H1 (cell line): ENCODE measurements around the gene APP. TPM values are rescaled to one million over a fixed set of nuclear protein-coding genes. Genes with fewer than 3 reads are reported as not detected.

Source experiments
- CTCF ChIA-PET: fragments of 300-600 bp; sonication (Branson Sonifier 250); formaldehyde crosslinking; loops from one replicate; lab custom pipeline; 2021; ENCODE audit not compliant: partially characterized antibody; lab: Charles Lee
- POLR2A ChIA-PET: fragments of 300-600 bp; sonication (Branson Sonifier 250); formaldehyde crosslinking; loops from one replicate; lab custom pipeline; 2021; ENCODE audit warnings: inconsistent platforms; ENCODE audit not compliant: partially characterized antibody; lab: Charles Lee
- DNase-seq, 2 experiments: peaks; one replicate each; pipeline versions ENCODE4 v3.0.0 to v3.0.0-alpha.2; 2010 to 2022; ENCODE audit warnings: low spot score in 2 of 2, low read depth in 1 of 2, mixed read lengths in 1 of 2
- FAIRE-seq: peaks from 2 replicates; lab custom pipeline; 2011; peaks lifted over from hg19 to GRCh38; lab: Jason Lieb, UNC
- H2AFZ ChIP-seq: 2 replicates; pipeline ENCODE4 v1.8.1; 2012; ENCODE audit warnings: low read length, inconsistent platforms
- H2AK5ac ChIP-seq: 2 replicates; pipeline ENCODE4 v1.6.1; 2013; ENCODE audit warnings: low read depth, low read length
- H2BK120ac ChIP-seq: replicated peaks from 2 replicates; pipeline ENCODE3; 2013; ENCODE audit warnings: low read depth, low read length, inconsistent platforms
- H2BK12ac ChIP-seq: 2 replicates; pipeline ENCODE4 v1.6.1; 2013; ENCODE audit warnings: low read depth, low read length
- H2BK15ac ChIP-seq: 2 replicates; pipeline ENCODE4 v1.6.1; 2013; ENCODE audit warnings: low read length
- H2BK20ac ChIP-seq: 2 replicates; pipeline ENCODE4 v1.6.1; 2013; ENCODE audit warnings: low read length
- H2BK5ac ChIP-seq: 2 replicates; pipeline ENCODE4 v1.6.1; 2013; ENCODE audit warnings: low read depth, low read length
- H3K14ac ChIP-seq: 2 replicates; pipeline ENCODE4 v1.6.1; 2013; ENCODE audit warnings: inconsistent platforms; ENCODE audit not compliant: insufficient read length
- H3K18ac ChIP-seq: 2 replicates; pipeline ENCODE4 v1.6.1; 2013; ENCODE audit warnings: low read length; ENCODE audit errors: extremely low read depth
- H3K23ac ChIP-seq: 2 replicates; pipeline ENCODE4 v1.6.1; 2013; ENCODE audit warnings: inconsistent platforms; ENCODE audit not compliant: insufficient read length
- H3K23me2 ChIP-seq: 2 replicates; pipeline ENCODE4 v1.6.1; 2013; ENCODE audit warnings: low read depth, low read length
- H3K27ac ChIP-seq: 2 replicates; pipeline ENCODE4 v1.6.1; 2011; ENCODE audit warnings: low read depth, low read length, inconsistent platforms
- H3K27me3 ChIP-seq, 4 experiments: replicated peaks in 1 of 4; 1 replicate in 1 of 4; 2 replicates in 3 of 4; pipeline versions ENCODE4 v1.6.1 to v1.8.1; 2011 to 2013; ENCODE audit warnings: low read length in 3 of 4, mild to moderate bottlenecking in 3 of 4, inconsistent platforms in 2 of 4, mixed read lengths in 2 of 4, moderate library complexity in 1 of 4; ENCODE audit not compliant: control insufficient read depth in 3 of 4, insufficient read depth in 3 of 4; ENCODE audit errors: extremely low read depth in 1 of 4
- H3K36me3 ChIP-seq, 4 experiments: 2 replicates each; pipeline versions ENCODE4 v1.6.1 to v1.8.1; 2011 to 2013; ENCODE audit warnings: mild to moderate bottlenecking in 4 of 4, low read length in 3 of 4, moderate library complexity in 2 of 4, control low read depth in 1 of 4, inconsistent platforms in 1 of 4; ENCODE audit not compliant: insufficient read depth in 4 of 4, control insufficient read depth in 2 of 4
- H3K4ac ChIP-seq: replicated peaks from 2 replicates; pipeline ENCODE3; 2013; ENCODE audit warnings: low read length, low read depth, mixed read lengths, inconsistent platforms; ENCODE audit not compliant: insufficient read length
- H3K4me1 ChIP-seq, 4 experiments: replicated peaks in 1 of 4; 1 replicate in 1 of 4; 2 replicates in 3 of 4; pipeline versions ENCODE4 v1.6.1 to v1.8.1; 2011 to 2013; ENCODE audit warnings: low read length in 3 of 4, inconsistent platforms in 2 of 4, mixed read lengths in 1 of 4; ENCODE audit not compliant: insufficient read depth in 4 of 4, control insufficient read depth in 3 of 4
- H3K4me2 ChIP-seq, 2 experiments: 2 replicates each; pipeline versions ENCODE4 v1.6.1 to v1.8.1; 2011 to 2013; ENCODE audit warnings: low read depth in 2 of 2, low read length in 2 of 2, control low read depth in 1 of 2, inconsistent platforms in 1 of 2, mild to moderate bottlenecking in 1 of 2; ENCODE audit not compliant: insufficient read depth in 1 of 2
- H3K4me3 ChIP-seq, 4 experiments: fragments of 200-600, 300-600 bp in 1 of 4; sonication (generic), shearing (Covaris generic), sonication (Bioruptor Twin) in 1 of 4; 2 replicates each; pipeline versions ENCODE4 v1.5.1 to v1.8.1; 2011 to 2016; ENCODE audit warnings: low read length in 4 of 4, low read depth in 3 of 4, control low read depth in 2 of 4, inconsistent platforms in 2 of 4, mild to moderate bottlenecking in 2 of 4, mixed read lengths in 1 of 4, moderate library complexity in 1 of 4; ENCODE audit not compliant: insufficient read depth in 2 of 4; ENCODE audit errors: extremely low read depth in 1 of 4
- H3K56ac ChIP-seq: replicated peaks from 2 replicates; pipeline ENCODE3; 2013; ENCODE audit warnings: low read depth, mild to moderate bottlenecking, mixed read lengths, low read length, inconsistent platforms; ENCODE audit not compliant: insufficient read length
- H3K79me1 ChIP-seq: 2 replicates; pipeline ENCODE4 v1.6.1; 2013; ENCODE audit warnings: low read depth, low read length, control low read depth
- H3K79me2 ChIP-seq, 2 experiments: 2 replicates each; pipeline versions ENCODE4 v1.6.1 to v1.8.1; 2012 to 2013; ENCODE audit warnings: low read length in 2 of 2, mild to moderate bottlenecking in 2 of 2, inconsistent platforms in 1 of 2; ENCODE audit not compliant: insufficient read depth in 2 of 2, control insufficient read depth in 1 of 2
- H3K9ac ChIP-seq, 4 experiments: replicated peaks in 1 of 4; 1 replicate in 1 of 4; 2 replicates in 3 of 4; pipeline versions ENCODE4 v1.6.1 to v1.8.1; 2011 to 2013; ENCODE audit warnings: low read depth in 3 of 4, low read length in 3 of 4, control low read depth in 2 of 4, mild to moderate bottlenecking in 2 of 4, moderate library complexity in 2 of 4, inconsistent platforms in 1 of 4; ENCODE audit errors: extremely low read depth in 1 of 4
- H3K9me3 ChIP-seq, 2 experiments: 2 replicates each; pipeline versions ENCODE4 v1.6.1 to v1.8.1; 2012 to 2013; ENCODE audit warnings: mild to moderate bottlenecking in 2 of 2, moderate library complexity in 2 of 2, control low read depth in 1 of 2, inconsistent platforms in 1 of 2, low read depth in 1 of 2, low read length in 1 of 2, mixed read lengths in 1 of 2; ENCODE audit not compliant: insufficient read depth in 2 of 2
- H4K20me1 ChIP-seq, 2 experiments: replicated peaks in 1 of 2; 2 replicates each; pipeline versions ENCODE3 to v1.8.1; 2011 to 2013; ENCODE audit warnings: inconsistent platforms in 2 of 2, low read length in 2 of 2, mild to moderate bottlenecking in 1 of 2; ENCODE audit not compliant: insufficient read depth in 2 of 2, control insufficient read depth in 1 of 2
- H4K5ac ChIP-seq: 2 replicates; pipeline ENCODE4 v1.6.1; 2013; ENCODE audit warnings: low read length, low read depth, mixed read lengths, inconsistent platforms; ENCODE audit not compliant: insufficient read length
- H4K8ac ChIP-seq: 2 replicates; pipeline ENCODE4 v1.8.0; 2013; ENCODE audit warnings: mild to moderate bottlenecking, moderate library complexity, low read length, inconsistent platforms; ENCODE audit not compliant: insufficient read depth; ENCODE audit errors: extremely low read depth
- H4K91ac ChIP-seq: replicated peaks from 2 replicates; pipeline ENCODE3; 2013; ENCODE audit warnings: low read length, mixed read lengths, inconsistent platforms; ENCODE audit not compliant: insufficient read length
- BRCA1 ChIP-seq: IDR thresholded peaks from 2 replicates; pipeline ENCODE4 v1.6.1; 2012; ENCODE audit warnings: low read depth, low read length, improper control_type of control experiment
- EGR1 ChIP-seq: IDR thresholded peaks from 2 replicates; pipeline ENCODE4 v1.6.1; 2011; ENCODE audit warnings: low read depth, low read length, borderline replicate concordance
- GTF2F1 ChIP-seq: IDR thresholded peaks from 2 replicates; pipeline ENCODE4 v1.6.1; 2012; ENCODE audit warnings: low read depth, low read length, improper control_type of control experiment, borderline replicate concordance
- JUN ChIP-seq: IDR thresholded peaks from 2 replicates; pipeline ENCODE4 v1.6.1; 2011; ENCODE audit warnings: low read depth, mild to moderate bottlenecking, improper control_type of control experiment, low read length
- KDM5A ChIP-seq: fragments of 200-600 bp; IDR thresholded peaks from 2 replicates; pipeline ENCODE4 v1.7.1; 2012; ENCODE audit warnings: mild to moderate bottlenecking, low read length, inconsistent platforms, mixed read lengths
- NRF1 ChIP-seq: IDR thresholded peaks from 2 replicates; pipeline ENCODE4 v1.6.1; 2011; ENCODE audit warnings: mild to moderate bottlenecking, low read depth, low read length, improper control_type of control experiment
- POLR2AphosphoS5 ChIP-seq: IDR thresholded peaks from 2 replicates; pipeline ENCODE4 v1.6.1; 2011; ENCODE audit warnings: low read depth, low read length
- RFX5 ChIP-seq: IDR thresholded peaks from 2 replicates; pipeline ENCODE4 v1.6.1; 2011; ENCODE audit warnings: low read depth, low read length, improper control_type of control experiment, borderline replicate concordance
- RXRA ChIP-seq: IDR thresholded peaks from 2 replicates; pipeline ENCODE4 v1.6.1; 2011; ENCODE audit warnings: low read depth, mild to moderate bottlenecking, low read length, moderate library complexity; ENCODE audit not compliant: insufficient read depth
- TAF1 ChIP-seq: IDR thresholded peaks from 2 replicates; pipeline ENCODE4 v1.6.1; 2011; ENCODE audit warnings: mild to moderate bottlenecking, low read depth, low read length
- WGBS, 2 experiments: shearing (Covaris generic) in 1 of 2; methylation state at CpG; one replicate each; pipeline versions ENCODE4 v1.1.6 to v1.1.7; 2013 to 2015; ENCODE audit warnings: low lambda C conversion rate in 2 of 2, mixed read lengths in 2 of 2, inconsistent platforms in 1 of 2, low coverage in 1 of 2, missing lambda C conversion rate in 1 of 2; ENCODE audit not compliant: insufficient replicate concordance in 2 of 2, insufficient coverage in 1 of 2, insufficient read length in 1 of 2; ENCODE audit errors: extremely low coverage in 1 of 2, missing lambda C conversion rate in 1 of 2; 5-methylcytosine and 5-hydroxymethylcytosine counted together
- polyA plus RNA-seq, 7 experiments: library from polyadenylated mRNA; depleted of rRNA in 3 of 7; stranded (reverse) in 5 of 7; unstranded in 2 of 7; fragments of >200 nt in 5 of 7; fragments of 200-250 nt in 2 of 7; gene quantifications; 1 replicate in 5 of 7; 2 replicates in 1 of 7; 4 replicates in 1 of 7; pipeline versions ENCODE4 v1.2.1 to v1.2.3, GENCODE V29; 2011 to 2013; ENCODE audit warnings: missing spikeins in 2 of 7, mixed read lengths in 2 of 7
- total RNA-seq: library from RNA; stranded (reverse); fragmentation: NEBNext Ultra II Directional; extraction: Animal tissue kit (Norgen Biotek cat#: 25700); gene quantifications from 2 replicates; pipeline ENCODE4 v1.2.1, GENCODE V29; 2021
- TF ChIP-seq, protein P1 (sequence below), 3 experiments: IDR thresholded peaks; 1 replicate in 2 of 3; 2 replicates in 1 of 3; pipeline versions ENCODE4 v1.5.1 to v1.6.1; 2011; ENCODE audit warnings: low read length in 3 of 3, mild to moderate bottlenecking in 3 of 3, inconsistent platforms in 2 of 3, low read depth in 1 of 3, moderate library complexity in 1 of 3; ENCODE audit not compliant: insufficient read depth in 1 of 3; ENCODE audit errors: control extremely low read depth in 1 of 3
- TF ChIP-seq, protein P2 (sequence below): IDR thresholded peaks from 2 replicates; pipeline ENCODE4 v1.6.1; 2011; ENCODE audit warnings: low read depth, mild to moderate bottlenecking, low read length; ENCODE audit not compliant: insufficient read depth

Gene APP
- total and polyA plus RNA-seq, 2 of the 8 experiments (the other 6 are each of a cell fraction or from before 2014, with no cell fraction given) = 375 to 551 TPM

DNA sequence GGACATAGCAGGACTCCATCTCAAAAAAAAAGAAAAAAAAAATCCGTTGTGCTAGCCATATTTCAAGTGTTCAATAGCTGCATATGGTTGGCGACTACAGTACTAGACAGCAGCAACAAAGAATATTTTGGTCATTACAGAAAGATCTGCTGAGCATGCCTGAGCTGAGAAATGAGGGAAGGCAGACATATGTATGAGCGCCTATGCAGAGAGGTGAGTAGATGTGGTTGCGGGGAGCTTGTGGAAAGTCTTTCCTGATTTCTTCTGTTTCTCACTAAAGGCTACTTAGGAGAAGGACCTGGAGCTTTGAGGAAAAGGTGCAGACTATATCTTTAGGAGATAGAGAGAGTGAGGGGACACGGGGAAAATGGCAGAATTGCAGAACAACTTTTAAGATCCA, 21.0 kb upstream of the APP start:
- Histone ChIP-seq H3K4me1 (no peaks in the 10 kb centered on the region), H4K20me1 (no peaks in the 10 kb centered on the region), H3K4ac (no peak overlapping the region), H2AFZ (no peak overlapping the region), H3K27me3 (no peaks in the 10 kb centered on the region), H3K27ac (no peak overlapping the region), H2BK12ac (no peak overlapping the region), H3K18ac (no peak overlapping the region), H3K9me3 (no peaks in the 10 kb centered on the region), H3K4me2 (no peak overlapping the region), H4K91ac (no peak overlapping the region), H3K14ac (no peak overlapping the region), H3K79me1 (no peaks in the 10 kb centered on the region), H2AK5ac (no peak overlapping the region), H4K5ac (no peak overlapping the region), H3K23ac (no peak overlapping the region), H3K4me3 (no peak overlapping the region), H2BK120ac (no peak overlapping the region), H3K79me2 (no peaks in the 10 kb centered on the region), H3K36me3 (no peaks in the 10 kb centered on the region), H4K8ac (no peak overlapping the region), H3K56ac (no peak overlapping the region), H2BK15ac (no peak overlapping the region), H2BK5ac (no peak overlapping the region), H2BK20ac (no peak overlapping the region), H3K23me2 (no peaks in the 10 kb centered on the region; the same call in 1 of the 2 replicates), H3K9ac (no peak overlapping the region)
- POLR2A ChIA-PET = no interaction called here
- 92% methylated on average over 5 of the region's 5 CpGs; no CpG with 5 or more reads in 1 of the 2 experiments for WGBS, 2 experiments
- CTCF ChIA-PET = interaction anchor here (1.2 kb wide), 1 partner anchor 17 kb away, joined by 5 read pairs; no protein-coding TSS in a partner anchor
- FAIRE-seq (no peak), DNase-seq (no peak)
- TF ChIP-seq KDM5A (no peak), RXRA (no peak), EGR1 (no peak), JUN (no peak), POLR2AphosphoS5 (no peak), TAF1 (no peak), GTF2F1 (no peak), NRF1 (no peak), BRCA1 (no peak), RFX5 (no peak)
- TF ChIP-seq, protein P1, sequence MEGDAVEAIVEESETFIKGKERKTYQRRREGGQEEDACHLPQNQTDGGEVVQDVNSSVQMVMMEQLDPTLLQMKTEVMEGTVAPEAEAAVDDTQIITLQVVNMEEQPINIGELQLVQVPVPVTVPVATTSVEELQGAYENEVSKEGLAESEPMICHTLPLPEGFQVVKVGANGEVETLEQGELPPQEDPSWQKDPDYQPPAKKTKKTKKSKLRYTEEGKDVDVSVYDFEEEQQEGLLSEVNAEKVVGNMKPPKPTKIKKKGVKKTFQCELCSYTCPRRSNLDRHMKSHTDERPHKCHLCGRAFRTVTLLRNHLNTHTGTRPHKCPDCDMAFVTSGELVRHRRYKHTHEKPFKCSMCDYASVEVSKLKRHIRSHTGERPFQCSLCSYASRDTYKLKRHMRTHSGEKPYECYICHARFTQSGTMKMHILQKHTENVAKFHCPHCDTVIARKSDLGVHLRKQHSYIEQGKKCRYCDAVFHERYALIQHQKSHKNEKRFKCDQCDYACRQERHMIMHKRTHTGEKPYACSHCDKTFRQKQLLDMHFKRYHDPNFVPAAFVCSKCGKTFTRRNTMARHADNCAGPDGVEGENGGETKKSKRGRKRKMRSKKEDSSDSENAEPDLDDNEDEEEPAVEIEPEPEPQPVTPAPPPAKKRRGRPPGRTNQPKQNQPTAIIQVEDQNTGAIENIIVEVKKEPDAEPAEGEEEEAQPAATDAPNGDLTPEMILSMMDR (IDR thresholded peaks at IDR 0.05; ENCODE audit: control extremely low read depth in 1 of 3, insufficient read depth in 1 of 3, low read depth in 1 of 3, low read length in 3 of 3) = no peak
- TF ChIP-seq, protein P2, sequence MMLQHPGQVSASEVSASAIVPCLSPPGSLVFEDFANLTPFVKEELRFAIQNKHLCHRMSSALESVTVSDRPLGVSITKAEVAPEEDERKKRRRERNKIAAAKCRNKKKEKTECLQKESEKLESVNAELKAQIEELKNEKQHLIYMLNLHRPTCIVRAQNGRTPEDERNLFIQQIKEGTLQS = no peak
